Neural progenitor cell (in vitro differentiated cells): ENCODE results near the gene SEMA4G. TPM values are rescaled to one million over a fixed set of nuclear protein-coding genes. Genes with fewer than 3 reads are reported as not detected.
A peak's percentile ranks its signal among the peaks of the same experiment; 100 is the strongest.

ENCODE experiments used
- DNase-seq: peaks from one replicate; pipeline ENCODE4 v3.0.0-alpha.2; 2016; ENCODE audit warnings: low spot score
- H2AFZ ChIP-seq: fragments of 200-600 bp; sonication (generic); replicated peaks from 2 replicates; pipeline ENCODE4 v1.6.1; 2016; ENCODE audit warnings: antibody characterized with exemption
- H3F3A ChIP-seq: fragments of 200-600 bp; sonication (generic); 2 replicates; pipeline ENCODE4 v1.6.1; 2016; ENCODE audit warnings: antibody characterized with exemption, low read depth
- H3K27ac ChIP-seq: fragments of 200-600 bp; sonication (generic); 2 replicates; pipeline ENCODE4 v1.5.1; 2016; ENCODE audit warnings: mild to moderate bottlenecking
- H3K27me3 ChIP-seq: fragments of 200-600 bp; sonication (generic); 2 replicates; pipeline ENCODE4 v1.6.1; 2016; ENCODE audit warnings: mild to moderate bottlenecking, moderate library complexity
- H3K36me3 ChIP-seq: fragments of 200-600 bp; sonication (generic); 2 replicates; pipeline ENCODE4 v1.5.1; 2016
- H3K4me1 ChIP-seq: fragments of 200-600 bp; sonication (generic); 2 replicates; pipeline ENCODE4 v1.6.1; 2016; ENCODE audit warnings: mixed run types
- H3K4me2 ChIP-seq: fragments of 200-600 bp; sonication (generic); 2 replicates; pipeline ENCODE4 v1.6.1; 2016
- H3K4me3 ChIP-seq: fragments of 200-600 bp; sonication (generic); 2 replicates; pipeline ENCODE4 v1.5.1; 2016
- H3K79me2 ChIP-seq: fragments of 200-600 bp; sonication (generic); 2 replicates; pipeline ENCODE4 v1.6.1; 2016; ENCODE audit warnings: low read depth
- H3K9ac ChIP-seq: fragments of 200-600 bp; sonication (generic); 2 replicates; pipeline ENCODE4 v1.6.1; 2016
- H3K9me3 ChIP-seq: fragments of 200-600 bp; sonication (generic); 2 replicates; pipeline ENCODE4 v1.5.1; 2016; ENCODE audit warnings: low read depth
- H4K20me1 ChIP-seq: fragments of 200-600 bp; sonication (generic); 2 replicates; pipeline ENCODE4 v1.6.1; 2016; ENCODE audit warnings: low read depth
- H3K27ac Mint-ChIP-seq: 3 replicates; pipeline ENCODE4 v1.8.0; 2021; ENCODE audit warnings: mixed read lengths
- H3K27me3 Mint-ChIP-seq: 2 replicates; pipeline ENCODE4 v1.8.0; 2022; ENCODE audit warnings: low read depth, mild to moderate bottlenecking, inconsistent platforms, moderate library complexity, mixed read lengths; ENCODE audit not compliant: insufficient read depth
- H3K36me3 Mint-ChIP-seq: 3 replicates; pipeline ENCODE4 v1.8.0; 2021; ENCODE audit warnings: mixed read lengths
- H3K4me1 Mint-ChIP-seq: 3 replicates; pipeline ENCODE4 v1.8.0; 2021; ENCODE audit warnings: mixed read lengths
- H3K4me3 Mint-ChIP-seq: 3 replicates; pipeline ENCODE4 v1.8.0; 2021; ENCODE audit warnings: mild to moderate bottlenecking, moderate library complexity, mixed read lengths
- H3K9me3 Mint-ChIP-seq: 3 replicates; pipeline ENCODE4 v1.8.0; 2020; ENCODE audit warnings: mixed read lengths
- EZH2 ChIP-seq: fragments of 200-600 bp; sonication (generic); IDR thresholded peaks from 2 replicates; pipeline ENCODE4 v1.6.1; 2017; ENCODE audit warnings: antibody characterized with exemption, mild to moderate bottlenecking, moderate library complexity
- EZH2phosphoT487 ChIP-seq: fragments of 200-600 bp; sonication (generic); IDR thresholded peaks from 2 replicates; pipeline ENCODE4 v1.6.1; 2017; ENCODE audit warnings: antibody characterized with exemption
- total RNA-seq: library from RNA; depleted of rRNA; stranded (reverse); fragments of >200 nt; gene quantifications from 2 replicates; pipeline ENCODE4 v1.2.3, GENCODE V29; 2015; ENCODE audit warnings: low replicate concordance
- TF ChIP-seq, protein P1 (sequence below): fragments of 200-600 bp; sonication (generic); IDR thresholded peaks from 2 replicates; pipeline ENCODE4 v1.5.1; 2017; ENCODE audit warnings: antibody characterized with exemption, mild to moderate bottlenecking

Gene SEMA4G
- total RNA-seq, 1 donor from 2014 or later = 2.3 TPM

DNA sequence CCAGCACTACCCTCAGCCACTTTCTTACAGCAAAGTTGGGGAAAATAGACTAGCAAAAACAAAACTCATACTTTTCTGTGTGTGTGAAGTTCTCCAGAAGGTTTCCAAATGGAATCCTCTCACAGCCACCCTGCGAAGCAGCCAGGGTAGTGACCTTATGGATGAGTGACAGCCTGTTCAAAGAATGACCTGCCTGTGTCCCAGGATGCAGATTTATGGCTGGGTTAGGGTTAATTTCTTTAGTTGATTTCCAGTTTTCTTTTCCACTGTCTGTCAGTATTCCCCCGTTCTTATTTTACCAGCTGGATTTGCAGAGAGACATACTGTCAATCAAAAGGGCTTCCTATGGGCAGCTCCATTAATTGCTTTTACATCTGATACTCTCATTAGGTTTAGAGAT is 2.4 kb upstream of the SEMA4G start:
- no peaks in the 10 kb centered on the region for H3K9me3 ChIP-seq
- H2AFZ ChIP-seq = no peak overlapping the region
- Mint-ChIP-seq H3K27me3 (peaks cover 7% of the 10 kb centered on the region), H3K9me3 (no peaks in the 10 kb centered on the region), H3K36me3 (peaks cover 9% of the 10 kb centered on the region), H3K4me3 (no peak overlapping the region), H3K4me1 (peaks cover 22% of the 10 kb centered on the region), H3K27ac (no peak overlapping the region)
- peaks cover 7% of the 10 kb centered on the region for H3K36me3 ChIP-seq
- TF ChIP-seq EZH2phosphoT487 (no peak), EZH2 (no peak)
- TF ChIP-seq, protein P1, sequence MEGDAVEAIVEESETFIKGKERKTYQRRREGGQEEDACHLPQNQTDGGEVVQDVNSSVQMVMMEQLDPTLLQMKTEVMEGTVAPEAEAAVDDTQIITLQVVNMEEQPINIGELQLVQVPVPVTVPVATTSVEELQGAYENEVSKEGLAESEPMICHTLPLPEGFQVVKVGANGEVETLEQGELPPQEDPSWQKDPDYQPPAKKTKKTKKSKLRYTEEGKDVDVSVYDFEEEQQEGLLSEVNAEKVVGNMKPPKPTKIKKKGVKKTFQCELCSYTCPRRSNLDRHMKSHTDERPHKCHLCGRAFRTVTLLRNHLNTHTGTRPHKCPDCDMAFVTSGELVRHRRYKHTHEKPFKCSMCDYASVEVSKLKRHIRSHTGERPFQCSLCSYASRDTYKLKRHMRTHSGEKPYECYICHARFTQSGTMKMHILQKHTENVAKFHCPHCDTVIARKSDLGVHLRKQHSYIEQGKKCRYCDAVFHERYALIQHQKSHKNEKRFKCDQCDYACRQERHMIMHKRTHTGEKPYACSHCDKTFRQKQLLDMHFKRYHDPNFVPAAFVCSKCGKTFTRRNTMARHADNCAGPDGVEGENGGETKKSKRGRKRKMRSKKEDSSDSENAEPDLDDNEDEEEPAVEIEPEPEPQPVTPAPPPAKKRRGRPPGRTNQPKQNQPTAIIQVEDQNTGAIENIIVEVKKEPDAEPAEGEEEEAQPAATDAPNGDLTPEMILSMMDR = no peak
- H4K20me1 ChIP-seq = peaks cover 4% of the 10 kb centered on the region
- peaks cover 20% of the 10 kb centered on the region for H3K27me3 ChIP-seq
- DNase-seq = no peak
- no peak overlapping the region for H3K4me3 ChIP-seq
- no peak overlapping the region for H3K9ac ChIP-seq
- H3K4me2 ChIP-seq = no peak overlapping the region
- H3F3A ChIP-seq = peaks cover 38% of the 10 kb centered on the region
- no peak overlapping the region for H3K27ac ChIP-seq
- no peaks in the 10 kb centered on the region for H3K79me2 ChIP-seq
- peaks cover 8% of the 10 kb centered on the region for H3K4me1 ChIP-seq

DNA sequence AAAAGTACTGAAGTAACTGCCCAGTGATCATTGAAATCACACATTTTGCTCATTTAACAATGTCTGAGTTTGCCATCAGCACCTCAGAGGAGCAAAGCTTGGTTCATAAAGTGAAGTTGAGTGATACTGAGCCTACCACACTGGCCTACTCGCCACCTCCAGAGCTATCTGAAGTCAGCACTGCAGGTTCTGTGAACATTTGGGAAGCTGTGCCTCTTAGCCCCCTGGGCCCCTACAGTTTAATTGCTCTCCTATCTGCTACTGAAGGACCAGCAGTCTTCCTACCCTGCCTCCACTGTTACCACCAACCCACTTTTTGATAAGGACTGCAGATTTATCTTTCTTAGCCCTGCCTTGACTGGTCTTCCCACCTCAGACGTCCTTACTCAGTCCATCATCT is 2.0 kb upstream of the SEMA4G start:
- Histone ChIP-seq H3K27ac (no peak overlapping the region), H3K4me3 (no peak overlapping the region), H3K4me2 (no peak overlapping the region), H3K9me3 (no peaks in the 10 kb centered on the region), H2AFZ (no peak overlapping the region), H3K36me3 (peaks cover 2% of the 10 kb centered on the region), H3K9ac (no peak overlapping the region), H4K20me1 (peaks cover 4% of the 10 kb centered on the region), H3K79me2 (no peaks in the 10 kb centered on the region), H3F3A (peaks cover 38% of the 10 kb centered on the region), H3K4me1 (peaks cover 13% of the 10 kb centered on the region), H3K27me3 (peaks cover 20% of the 10 kb centered on the region)
- no peaks in the 10 kb centered on the region for H3K9me3 Mint-ChIP-seq
- peaks cover 26% of the 10 kb centered on the region for H3K4me1 Mint-ChIP-seq
- H3K27me3 Mint-ChIP-seq = peaks cover 7% of the 10 kb centered on the region
- TF ChIP-seq, protein P1 = no peak
- TF ChIP-seq EZH2 = no peak
- TF ChIP-seq EZH2phosphoT487 = no peak
- no peak overlapping the region for H3K27ac Mint-ChIP-seq
- peaks cover 9% of the 10 kb centered on the region for H3K36me3 Mint-ChIP-seq
- DNase-seq = no peak
- no peak overlapping the region for H3K4me3 Mint-ChIP-seq

DNA sequence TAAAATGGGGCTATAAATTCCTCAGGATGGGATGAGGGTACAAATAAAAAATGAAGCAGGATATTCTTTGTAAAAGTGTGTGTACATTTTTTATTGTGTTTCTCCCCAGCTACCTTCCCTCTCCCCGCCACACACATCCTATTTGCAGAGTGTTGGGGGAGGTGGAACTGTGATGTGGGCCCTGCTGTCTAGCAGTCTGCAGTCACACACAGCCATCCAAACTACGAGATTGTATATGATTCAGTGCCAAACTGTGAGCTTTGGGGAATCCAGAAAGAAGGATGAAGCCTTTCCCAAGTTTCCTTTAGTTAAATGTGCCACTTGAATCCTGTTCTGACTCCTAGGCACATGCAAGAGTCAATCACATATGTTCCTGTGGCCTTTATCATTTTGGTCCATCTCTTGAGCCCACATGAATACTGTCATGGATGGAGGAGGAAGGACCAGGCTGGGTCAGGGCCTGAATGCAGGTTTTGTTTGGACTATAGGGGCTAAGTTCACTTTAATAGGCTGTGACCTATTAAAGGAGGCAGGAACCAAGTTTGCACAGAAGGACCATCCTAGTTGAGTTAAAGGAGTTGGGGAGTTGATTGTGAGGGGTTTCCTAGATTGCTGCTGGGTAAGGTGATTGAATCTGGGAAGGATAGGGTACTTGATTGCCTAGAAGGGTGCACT is 1.1 kb upstream of the SEMA4G start:
- H3K4me3 ChIP-seq = peak overlapping the region; percentile 69
- Mint-ChIP-seq H3K4me1 (peaks cover 31% of the 10 kb centered on the region), H3K27ac (no peak overlapping the region), H3K4me3 (peak overlapping the region; percentile 85), H3K9me3 (no peaks in the 10 kb centered on the region), H3K36me3 (peaks cover 3% of the 10 kb centered on the region), H3K27me3 (peaks cover 10% of the 10 kb centered on the region)
- H3K9ac ChIP-seq = no peak overlapping the region
- H3K27me3 ChIP-seq = peaks cover 20% of the 10 kb centered on the region
- H3K4me2 ChIP-seq = no peak overlapping the region
- no peak overlapping the region for H3K27ac ChIP-seq
- H4K20me1 ChIP-seq = peaks cover 4% of the 10 kb centered on the region
- no peaks in the 10 kb centered on the region for H3K36me3 ChIP-seq
- H2AFZ ChIP-seq = peak overlapping the region; percentile 91
- H3K9me3 ChIP-seq = no peaks in the 10 kb centered on the region
- peaks cover 33% of the 10 kb centered on the region for H3F3A ChIP-seq
- TF ChIP-seq EZH2 = no peak
- TF ChIP-seq, protein P1 = no peak
- no peak for DNase-seq
- no peaks in the 10 kb centered on the region for H3K79me2 ChIP-seq
- peaks cover 13% of the 10 kb centered on the region for H3K4me1 ChIP-seq
